T1000 (cell line): ENCODE measurements around the gene STXBP1.

Experiments used
- DNase-seq: peaks from one replicate; lab custom pipeline; 2025; ENCODE audit warnings: mixed read lengths; lab: John Stamatoyannopoulos, UW

Gene STXBP1

GRCh38 chr9:127735530-127736185, 123.6 kb downstream of the STXBP1 start:
- DNase-seq = no peak

- no peak for DNase-seq
Measured at GRCh38 chr9:127738666-127739065, 126.6 kb downstream of the STXBP1 start.

GRCh38 chr9:127739614-127740330, 127.7 kb downstream of the STXBP1 start:
- no peak for DNase-seq

- no peak for DNase-seq
Measured at GRCh38 chr9:127741831-127742434, 129.9 kb downstream of the STXBP1 start.
